Uterus (tissue), 4 donors: ENCODE measurements around the gene PLPP4. TPM values are rescaled to one million over a fixed set of nuclear protein-coding genes. Genes with fewer than 3 reads are reported as not detected.
"Not testable (repeated sequence)": the region's sequence is repeated elsewhere in the genome, so short reads cannot be mapped to it uniquely, and the experiment has no call there.

Source experiments
- DNase-seq, 2 donors: peaks; one replicate each; pipeline ENCODE4 v3.0.0-alpha.2; 2019 to 2020
- H3K27ac ChIP-seq, 2 donors: fragments of 200-600 bp; sonication (generic); 1 replicate in 1 of 2; 2 replicates in 1 of 2; pipeline ENCODE4 v1.5.1; 2016 to 2018
- H3K27me3 ChIP-seq, 2 donors: fragments of 200-600 bp; sonication (generic); one replicate each; pipeline ENCODE4 v1.5.1; 2018 to 2019; ENCODE audit warnings: control low read depth in 1 of 2
- H3K36me3 ChIP-seq, 2 donors: fragments of 200-600 bp; sonication (generic); one replicate each; pipeline ENCODE4 v1.5.1; 2019; ENCODE audit warnings: control low read depth in 1 of 2
- H3K4me1 ChIP-seq, 2 donors: fragments of 200-600 bp; sonication (generic); one replicate each; pipeline ENCODE4 v1.5.1; 2018 to 2019; ENCODE audit warnings: control low read depth in 1 of 2
- H3K4me3 ChIP-seq, 2 donors: fragments of 200-600 bp; sonication (generic); 1 replicate in 1 of 2; 2 replicates in 1 of 2; pipeline ENCODE4 v1.5.1; 2018 to 2019; ENCODE audit warnings: mild to moderate bottlenecking in 1 of 2
- H3K9me3 ChIP-seq, 2 donors: fragments of 200-600 bp; sonication (generic); one replicate each; pipeline ENCODE4 v1.5.1; 2019; ENCODE audit warnings: control low read depth in 1 of 2
- CTCF ChIP-seq, 4 experiments: fragments of 200-600 bp in 2 of 4; fragments of 450-650 bp in 2 of 4; sonication (generic) in 2 of 4; IDR thresholded peaks; one replicate each; pipeline ENCODE4 v1.5.1; 2016 to 2019; ENCODE audit warnings: antibody characterized with exemption in 4 of 4, mild to moderate bottlenecking in 2 of 4, moderate library complexity in 1 of 4
- POLR2A ChIP-seq, 2 donors: fragments of 450-650 bp; IDR thresholded peaks; one replicate each; pipeline ENCODE4 v1.6.1; 2016; ENCODE audit warnings: antibody characterized with exemption in 2 of 2, mild to moderate bottlenecking in 1 of 2, moderate library complexity in 1 of 2
- intact Hi-C: fragments of 100-400 bp; cut with DNase I; formaldehyde crosslinking; loops from one replicate; pipeline ENCODE4 v1.15.1; 2023; ENCODE audit warnings: low total_unique reads
- total RNA-seq, 4 donors: library from RNA; depleted of rRNA in 3 of 4; stranded (reverse); fragments of >200 nt in 3 of 4; gene quantifications; one replicate each; pipeline versions ENCODE4 v1.1.0 to v1.2.4, GENCODE V29; 2014 to 2023
- donor health status: DM: yes; HTN: yes; CAD: no.

PLPP4 gene
- total RNA-seq, 4 donors from 2014 or later: 0.55 TPM; not detected in 3

GRCh38 chr10:120493411-120494312 lies 36.6 kb downstream of the PLPP4 start:
- no peak for TF ChIP-seq POLR2A (IDR thresholded peaks at IDR 0.05)
- no peak for TF ChIP-seq CTCF (IDR thresholded peaks at IDR 0.05)
- H3K4me3 ChIP-seq: no peak overlapping the region
- no peak overlapping the region for H3K27ac ChIP-seq

GRCh38 chr10:120494313-120494710 lies 37.3 kb downstream of the PLPP4 start:
- TF ChIP-seq CTCF (IDR thresholded peaks at IDR 0.05): no peak
- TF ChIP-seq POLR2A (IDR thresholded peaks at IDR 0.05): no peak
- H3K4me3 ChIP-seq: no peak overlapping the region
- intact Hi-C loops: no loop called here

More at GRCh38 chr10:120493411-120494312, 36.6 kb downstream of the PLPP4 start:
- no peaks in the 10 kb centered on the region for H3K36me3 ChIP-seq
- H3K9me3 ChIP-seq: no peaks in the 10 kb centered on the region
- intact Hi-C loops: no loop called here
- DNase-seq: no peak
- no peaks in the 10 kb centered on the region for H3K4me1 ChIP-seq
- H3K27me3 ChIP-seq: no peaks in the 10 kb centered on the region

GRCh38 chr10:120495226-120496009 lies 38.4 kb downstream of the PLPP4 start:
- H3K27me3 ChIP-seq: no peaks in the 10 kb centered on the region
- intact Hi-C loops: no loop called here
- TF ChIP-seq CTCF (IDR thresholded peaks at IDR 0.05): no peak
- no peak for TF ChIP-seq POLR2A (IDR thresholded peaks at IDR 0.05)
- no peak overlapping the region for H3K4me3 ChIP-seq
- no peaks in the 10 kb centered on the region for H3K9me3 ChIP-seq
- no peaks in the 10 kb centered on the region for H3K36me3 ChIP-seq
- DNase-seq: no peak
- no peak overlapping the region for H3K27ac ChIP-seq
- H3K4me1 ChIP-seq: no peaks in the 10 kb centered on the region

More at GRCh38 chr10:120494313-120494710, 37.3 kb downstream of the PLPP4 start:
- Histone ChIP-seq H3K4me1 (no peaks in the 10 kb centered on the region), H3K36me3 (no peaks in the 10 kb centered on the region), H3K27ac (no peak overlapping the region), H3K27me3 (no peaks in the 10 kb centered on the region), H3K9me3 (no peaks in the 10 kb centered on the region)
- DNase-seq: no peak

GRCh38 chr10:120499883-120500282 lies 42.9 kb downstream of the PLPP4 start:
- H3K4me3 ChIP-seq: no peak overlapping the region
- DNase-seq: no peak
- no peak overlapping the region for H3K27ac ChIP-seq
- no peaks in the 10 kb centered on the region for H3K4me1 ChIP-seq
- H3K36me3 ChIP-seq: no peaks in the 10 kb centered on the region
- no peaks in the 10 kb centered on the region for H3K9me3 ChIP-seq
- H3K27me3 ChIP-seq: no peaks in the 10 kb centered on the region
- intact Hi-C loops: no loop called here
- TF ChIP-seq POLR2A (IDR thresholded peaks at IDR 0.05) (no peak), CTCF (IDR thresholded peaks at IDR 0.05) (no peak)

- Histone ChIP-seq H3K4me3 (no peak overlapping the region), H3K27me3 (no peaks in the 10 kb centered on the region), H3K27ac (no peak overlapping the region), H3K4me1 (no peaks in the 10 kb centered on the region), H3K36me3 (no peaks in the 10 kb centered on the region), H3K9me3 (no peaks in the 10 kb centered on the region)
- TF ChIP-seq CTCF (IDR thresholded peaks at IDR 0.05) (no peak), POLR2A (IDR thresholded peaks at IDR 0.05) (no peak)
- DNase-seq: no peak
- intact Hi-C loops: no loop called here
Measured at GRCh38 chr10:120503689-120504088, 46.7 kb downstream of the PLPP4 start.

- H3K4me1 ChIP-seq, H3K36me3 ChIP-seq, H3K27ac ChIP-seq, H3K4me3 ChIP-seq, intact Hi-C loops, DNase-seq, H3K9me3 ChIP-seq, H3K27me3 ChIP-seq: not testable (repeated sequence)
Measured at GRCh38 chr10:120504227-120504626, 47.2 kb downstream of the PLPP4 start.
